ENCODE measurements around the gene LRRTM3.

Gene LRRTM3

GRCh38 chr10:66929375-66929774 is 3.5 kb downstream of the LRRTM3 start:
- no peak for DNase-seq (ENCODE audit: low spot score)
- in situ Hi-C loops (cut with MboI; ENCODE audit: low sequenced_read_pairs, unreplicated experiment): no loop called here

GRCh38 chr10:66931340-66931948 is 5.6 kb downstream of the LRRTM3 start:
- in situ Hi-C loops (cut with MboI; ENCODE audit: low sequenced_read_pairs, unreplicated experiment): no loop called here

More at GRCh38 chr10:66929375-66929774, 3.5 kb downstream of the LRRTM3 start:
- TF ChIP-seq, protein P1, sequence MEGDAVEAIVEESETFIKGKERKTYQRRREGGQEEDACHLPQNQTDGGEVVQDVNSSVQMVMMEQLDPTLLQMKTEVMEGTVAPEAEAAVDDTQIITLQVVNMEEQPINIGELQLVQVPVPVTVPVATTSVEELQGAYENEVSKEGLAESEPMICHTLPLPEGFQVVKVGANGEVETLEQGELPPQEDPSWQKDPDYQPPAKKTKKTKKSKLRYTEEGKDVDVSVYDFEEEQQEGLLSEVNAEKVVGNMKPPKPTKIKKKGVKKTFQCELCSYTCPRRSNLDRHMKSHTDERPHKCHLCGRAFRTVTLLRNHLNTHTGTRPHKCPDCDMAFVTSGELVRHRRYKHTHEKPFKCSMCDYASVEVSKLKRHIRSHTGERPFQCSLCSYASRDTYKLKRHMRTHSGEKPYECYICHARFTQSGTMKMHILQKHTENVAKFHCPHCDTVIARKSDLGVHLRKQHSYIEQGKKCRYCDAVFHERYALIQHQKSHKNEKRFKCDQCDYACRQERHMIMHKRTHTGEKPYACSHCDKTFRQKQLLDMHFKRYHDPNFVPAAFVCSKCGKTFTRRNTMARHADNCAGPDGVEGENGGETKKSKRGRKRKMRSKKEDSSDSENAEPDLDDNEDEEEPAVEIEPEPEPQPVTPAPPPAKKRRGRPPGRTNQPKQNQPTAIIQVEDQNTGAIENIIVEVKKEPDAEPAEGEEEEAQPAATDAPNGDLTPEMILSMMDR (IDR thresholded peaks at IDR 0.05; ENCODE audit: borderline replicate concordance, control extremely low read depth, extremely low read depth, insufficient read depth, missing control alignments): no peak

DNA sequence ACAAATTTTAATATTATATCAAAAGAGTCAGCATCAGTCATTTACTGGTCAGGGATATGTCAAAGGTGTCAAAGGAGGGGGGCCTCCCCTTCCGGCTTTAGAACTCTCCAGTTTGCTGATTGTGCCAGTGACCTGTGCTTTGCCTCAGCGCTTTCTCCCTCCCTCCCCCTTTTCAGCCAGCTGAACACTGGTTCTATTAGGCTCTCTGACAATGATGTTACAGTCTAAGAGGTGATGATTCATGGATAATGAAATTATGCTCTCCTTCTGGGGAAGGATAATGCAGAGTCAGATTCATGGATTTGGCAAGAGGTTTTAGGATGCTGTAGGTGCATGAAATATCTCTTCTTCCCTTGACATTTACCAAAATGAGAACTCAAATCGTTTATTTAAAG is 6.1 kb downstream of the LRRTM3 start:
- DNase-seq (ENCODE audit: low spot score): no peak
- TF ChIP-seq, protein P1 (IDR thresholded peaks at IDR 0.05; ENCODE audit: borderline replicate concordance, control extremely low read depth, extremely low read depth, insufficient read depth, missing control alignments): no peak
- in situ Hi-C loops (cut with MboI; ENCODE audit: low sequenced_read_pairs, unreplicated experiment): no loop called here

More at GRCh38 chr10:66931340-66931948, 5.6 kb downstream of the LRRTM3 start:
- TF ChIP-seq, protein P1 (IDR thresholded peaks at IDR 0.05; ENCODE audit: borderline replicate concordance, control extremely low read depth, extremely low read depth, insufficient read depth, missing control alignments): peak; percentile 64
- DNase-seq (ENCODE audit: low spot score): peak; percentile 28

- in situ Hi-C loops (cut with MboI; ENCODE audit: low sequenced_read_pairs, unreplicated experiment): no loop called here
Measured at GRCh38 chr10:66934711-66935110, 8.9 kb downstream of the LRRTM3 start.

DNA sequence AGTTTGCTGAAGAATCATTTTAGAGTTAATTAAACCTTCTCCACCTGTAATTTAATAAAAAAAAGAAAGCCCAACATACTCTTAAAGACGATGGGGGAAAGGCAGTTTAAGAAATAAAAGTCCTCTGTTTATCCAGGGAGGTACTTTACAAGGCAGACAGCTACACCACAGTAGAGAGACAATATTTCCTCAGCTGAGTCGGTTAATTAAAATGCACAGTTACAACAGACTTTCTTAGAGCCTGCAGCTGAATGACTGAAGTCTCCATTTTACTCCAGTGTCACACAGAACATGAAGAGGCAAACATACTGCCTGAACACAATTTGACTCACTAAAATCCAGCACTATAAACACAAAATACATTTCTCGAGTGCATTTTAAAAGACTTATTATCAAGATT is 15.1 kb downstream of the LRRTM3 start:
- no peak for DNase-seq (ENCODE audit: low spot score)
- TF ChIP-seq, protein P1 (IDR thresholded peaks at IDR 0.05; ENCODE audit: borderline replicate concordance, control extremely low read depth, extremely low read depth, insufficient read depth, missing control alignments): no peak
- in situ Hi-C loops (cut with MboI; ENCODE audit: low sequenced_read_pairs, unreplicated experiment): no loop called here

More at GRCh38 chr10:66934711-66935110, 8.9 kb downstream of the LRRTM3 start:
- TF ChIP-seq, protein P1 (IDR thresholded peaks at IDR 0.05; ENCODE audit: borderline replicate concordance, control extremely low read depth, extremely low read depth, insufficient read depth, missing control alignments): no peak
- no peak for DNase-seq (ENCODE audit: low spot score)

DNA sequence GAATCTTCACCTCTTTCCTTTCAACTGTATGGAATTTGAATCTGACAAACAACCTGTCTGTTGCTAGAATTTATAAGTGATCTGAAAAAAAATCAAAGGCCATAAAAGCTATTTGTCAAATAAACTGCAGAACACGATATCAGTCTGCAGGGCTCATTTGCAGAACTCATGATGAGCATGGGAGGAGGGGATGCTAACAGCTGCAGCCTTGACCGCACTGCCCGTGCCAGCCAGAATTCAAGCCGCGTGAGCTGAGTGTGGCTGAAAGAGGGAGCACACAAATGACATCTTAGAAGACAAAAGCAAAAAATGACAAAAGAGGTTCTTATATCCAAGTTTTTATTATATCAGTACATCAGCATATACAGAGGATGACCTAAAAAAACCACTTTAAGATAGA is 15.7 kb downstream of the LRRTM3 start:
- DNase-seq (ENCODE audit: low spot score): no peak
- TF ChIP-seq, protein P1 (IDR thresholded peaks at IDR 0.05; ENCODE audit: borderline replicate concordance, control extremely low read depth, extremely low read depth, insufficient read depth, missing control alignments): no peak
- in situ Hi-C loops (cut with MboI; ENCODE audit: low sequenced_read_pairs, unreplicated experiment): no loop called here
